NCI-H2081 treated with DMSO at 0.1 percent for 48 hours (cell line): ENCODE measurements around the gene RNF115.
"Not testable (repeated sequence)": the region's sequence is repeated elsewhere in the genome, so short reads cannot be mapped to it uniquely, and the experiment has no call there.

Experiments
- DNase-seq: peaks from one replicate; lab custom pipeline; 2025; lab: John Stamatoyannopoulos, UW

The RNF115 gene

DNA sequence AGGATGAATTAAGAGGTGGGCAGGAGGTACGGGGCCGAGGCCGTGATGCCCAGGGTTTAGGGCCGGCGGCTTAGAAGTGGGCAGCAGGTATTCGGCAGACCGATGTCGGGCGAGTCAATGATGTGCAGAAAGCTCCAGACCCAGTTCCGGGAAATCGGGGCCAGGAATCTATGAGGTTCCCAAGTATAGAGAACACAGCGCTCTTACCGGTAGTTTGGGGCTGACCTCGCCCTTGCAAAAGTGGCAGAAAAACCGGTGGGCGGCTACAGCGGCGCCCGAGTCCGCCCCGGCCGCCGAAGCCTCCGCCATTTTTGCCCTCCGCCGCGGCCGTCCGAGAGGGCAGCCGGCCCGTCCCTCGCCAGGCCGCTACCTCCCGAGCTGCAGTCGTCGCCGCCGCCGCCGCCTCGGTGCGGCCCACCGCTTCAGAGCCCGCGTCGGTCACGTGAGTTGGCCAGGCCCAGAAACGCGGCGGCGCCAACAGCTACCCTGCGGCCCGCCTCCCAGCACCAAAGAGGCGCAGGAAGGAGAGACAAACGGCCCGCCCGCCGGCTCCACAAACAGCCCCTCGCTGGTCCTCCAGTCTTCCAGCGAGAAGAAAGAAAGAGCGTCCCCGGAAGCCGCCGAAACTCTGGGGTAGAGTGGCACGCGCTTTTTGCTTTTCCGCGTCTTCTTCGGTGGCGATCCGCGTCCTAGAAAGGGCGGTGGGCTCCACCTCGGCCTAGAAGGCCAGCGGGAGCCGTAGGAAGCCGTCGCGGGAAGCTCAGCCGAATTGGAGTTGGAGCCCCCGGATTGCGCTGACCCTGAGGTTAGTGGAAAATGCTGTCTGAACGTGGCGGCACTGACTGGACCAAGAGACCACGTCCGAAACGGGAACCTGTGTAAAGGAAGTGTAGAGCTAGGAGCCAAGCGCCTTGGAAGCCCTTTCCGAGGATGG is at the start of gene RNF115, which contains the start of gene POLR3C:
Gene RNF115 (minus strand): TSS at position 531 of the 934 bp plus-strand sequence. CDS start 222 bp downstream, at position 309.
Gene POLR3C (plus strand): TSS at position 636 of the 934 bp plus-strand sequence. CDS start 1,577 bp downstream, outside the sequence.
- DNase-seq, result peak; percentile 88

DNA sequence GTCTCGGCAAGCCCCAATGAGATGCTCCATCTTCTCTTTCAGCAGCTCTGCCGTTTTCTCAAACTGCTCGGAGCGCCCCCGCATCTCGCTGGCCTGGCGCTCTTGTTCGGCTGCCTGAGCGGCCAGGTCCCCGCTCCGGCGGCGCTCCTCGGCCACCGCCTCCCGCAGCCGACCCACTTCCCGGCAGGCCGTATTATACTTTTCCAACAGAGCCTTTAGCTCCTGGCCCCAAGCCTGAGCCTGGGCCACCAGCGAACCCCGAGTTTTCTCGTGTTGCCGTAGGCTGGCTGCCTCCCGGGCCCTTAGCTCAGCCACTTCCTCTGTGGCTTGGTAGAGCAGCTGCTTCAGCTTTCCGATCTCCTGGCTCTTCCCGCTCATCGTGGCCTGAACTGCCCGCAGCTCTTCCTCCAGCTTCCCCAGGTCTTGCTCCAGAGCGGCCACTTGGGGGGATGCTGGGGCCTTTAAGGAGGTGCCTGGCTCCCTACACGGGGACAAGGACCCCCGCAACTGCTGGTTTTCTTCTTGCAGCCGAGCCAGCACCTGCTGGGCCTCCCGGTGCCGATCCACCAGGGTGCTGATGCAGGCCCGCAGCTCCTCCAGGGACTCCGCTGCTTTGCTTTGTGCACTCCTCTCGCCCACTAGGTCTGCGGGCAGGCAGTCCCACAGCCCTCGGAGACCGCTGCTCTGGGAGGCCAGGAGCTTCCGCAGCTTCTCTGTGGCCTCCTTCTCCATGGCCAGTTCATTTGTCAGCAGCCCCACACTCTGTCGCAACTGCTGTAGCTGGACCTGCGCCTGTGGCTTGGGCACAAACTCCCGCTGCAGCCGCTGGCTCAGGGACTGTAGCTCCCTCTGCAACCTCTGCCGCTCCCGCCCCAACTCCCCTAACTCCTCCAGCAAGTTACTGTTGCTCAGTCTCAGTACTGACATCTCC is 48.4 kb upstream of the RNF115 start:
- DNase-seq, result no peak

DNA sequence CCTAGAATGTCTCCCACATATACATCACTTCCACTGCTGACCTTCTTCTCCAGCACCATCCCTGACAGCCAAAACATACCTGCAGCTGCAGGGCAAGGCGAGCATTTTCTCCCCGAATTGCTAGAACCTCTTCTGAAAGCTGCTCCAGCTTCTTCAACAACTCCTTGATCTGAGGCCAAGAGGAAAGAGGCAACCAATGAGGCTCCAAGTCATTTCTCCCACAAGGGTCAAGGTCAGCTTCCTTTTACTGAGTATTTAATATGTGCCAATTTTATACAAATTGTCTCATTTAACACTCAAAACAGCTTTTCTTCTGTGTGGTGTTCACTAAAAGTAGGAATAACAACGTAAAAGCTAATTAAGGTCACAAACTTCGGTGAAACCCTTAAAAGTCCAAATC is 44.3 kb upstream of the RNF115 start:
- no peak for DNase-seq

DNA sequence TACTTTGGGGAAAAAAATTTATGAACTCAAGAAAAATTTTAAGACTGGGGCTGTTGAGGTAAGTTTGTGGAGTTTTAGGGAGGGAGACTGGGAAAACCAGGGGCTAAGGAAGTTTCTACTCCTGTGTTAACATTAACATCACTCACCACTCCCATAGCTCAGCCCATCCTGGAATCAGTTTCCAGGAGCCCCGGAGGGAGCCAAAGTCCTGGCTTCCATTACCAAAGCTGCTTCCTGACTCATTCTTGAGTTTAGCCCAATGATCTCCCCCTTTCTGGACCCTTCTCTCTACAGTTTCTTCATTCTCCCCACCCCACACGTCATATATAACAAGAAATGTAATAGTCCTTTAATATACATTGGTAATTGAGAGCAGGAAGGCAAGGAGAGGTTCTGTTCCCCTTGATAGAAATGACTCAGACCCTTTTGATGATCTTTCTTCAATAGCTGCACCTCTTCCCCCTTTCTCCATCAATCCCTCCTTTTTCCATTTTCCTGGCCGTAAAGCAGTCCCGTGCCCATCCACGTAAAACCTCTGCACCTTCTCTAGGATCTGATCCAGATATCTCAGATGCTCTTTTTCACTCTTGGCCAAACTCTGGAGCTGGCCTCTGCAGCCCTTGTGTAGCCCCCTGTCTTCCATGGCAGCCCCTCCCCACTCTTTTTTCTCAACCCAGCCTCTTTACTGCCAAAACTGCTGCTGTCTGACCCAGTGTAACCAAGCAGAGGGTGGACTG is 39.6 kb upstream of the RNF115 start:
- DNase-seq, result no peak

DNA sequence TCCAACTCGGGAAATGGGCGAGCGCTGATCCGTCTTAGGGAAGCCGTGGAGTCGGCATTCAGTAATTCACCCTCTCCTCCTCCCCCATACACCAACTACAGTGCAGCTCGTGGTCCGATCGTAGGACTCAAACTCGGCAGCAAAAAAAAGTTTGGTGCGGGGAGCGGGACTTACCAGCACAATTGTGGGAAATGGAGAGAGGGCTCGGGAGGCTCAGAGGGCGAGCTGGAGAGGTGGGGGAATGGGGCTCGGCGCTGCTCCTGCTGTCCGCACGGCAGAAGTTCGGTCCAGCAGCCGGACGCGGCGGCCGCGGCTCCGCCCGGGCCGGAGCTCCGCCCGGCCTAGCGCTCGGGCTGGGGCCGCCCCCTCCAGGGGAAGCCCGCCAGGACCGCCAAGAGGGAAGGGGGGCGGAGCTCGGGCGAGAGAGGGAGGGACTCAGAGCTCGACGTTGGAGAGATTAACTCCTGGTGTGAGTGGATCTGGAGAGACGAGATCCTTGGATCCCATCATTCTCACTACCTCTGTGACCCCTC is 35.7 kb upstream of the RNF115 start:
- peak; percentile 49 for DNase-seq

DNA sequence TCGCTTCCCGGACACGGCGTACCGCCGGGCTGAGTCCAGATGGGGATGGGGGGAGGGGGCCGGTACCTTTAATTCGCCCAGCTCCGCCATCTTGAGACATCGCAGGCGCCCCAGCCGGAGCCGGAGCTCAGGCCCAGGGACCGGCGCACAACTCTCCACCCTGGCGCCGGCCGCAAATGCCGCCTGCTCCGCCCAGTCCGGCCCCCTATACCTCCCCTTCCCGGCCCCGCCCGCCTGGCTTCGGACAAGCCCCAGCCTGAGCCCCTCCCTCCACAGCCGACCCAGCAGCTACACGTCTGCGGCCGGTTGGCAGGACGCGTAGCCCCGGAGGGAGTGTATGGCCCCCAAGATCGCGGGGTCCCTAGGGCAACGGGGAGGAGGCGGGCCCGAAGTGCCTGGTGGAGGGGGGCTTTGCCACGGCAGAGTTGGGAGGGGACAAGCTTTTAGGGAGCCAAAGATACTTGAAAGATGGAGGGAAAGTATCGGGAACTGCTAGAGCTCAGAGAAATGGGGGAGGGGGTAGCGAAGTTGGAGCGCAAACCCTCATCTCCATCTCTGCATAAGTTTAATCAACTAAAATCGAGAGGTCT is 35.1 kb upstream of the RNF115 start, which contains the start of gene PIAS3:
Gene PIAS3 (minus strand): TSS at position 181 of the 590 bp plus-strand sequence. CDS start 91 bp downstream, at position 90.
- DNase-seq, result peak; percentile 60

DNA sequence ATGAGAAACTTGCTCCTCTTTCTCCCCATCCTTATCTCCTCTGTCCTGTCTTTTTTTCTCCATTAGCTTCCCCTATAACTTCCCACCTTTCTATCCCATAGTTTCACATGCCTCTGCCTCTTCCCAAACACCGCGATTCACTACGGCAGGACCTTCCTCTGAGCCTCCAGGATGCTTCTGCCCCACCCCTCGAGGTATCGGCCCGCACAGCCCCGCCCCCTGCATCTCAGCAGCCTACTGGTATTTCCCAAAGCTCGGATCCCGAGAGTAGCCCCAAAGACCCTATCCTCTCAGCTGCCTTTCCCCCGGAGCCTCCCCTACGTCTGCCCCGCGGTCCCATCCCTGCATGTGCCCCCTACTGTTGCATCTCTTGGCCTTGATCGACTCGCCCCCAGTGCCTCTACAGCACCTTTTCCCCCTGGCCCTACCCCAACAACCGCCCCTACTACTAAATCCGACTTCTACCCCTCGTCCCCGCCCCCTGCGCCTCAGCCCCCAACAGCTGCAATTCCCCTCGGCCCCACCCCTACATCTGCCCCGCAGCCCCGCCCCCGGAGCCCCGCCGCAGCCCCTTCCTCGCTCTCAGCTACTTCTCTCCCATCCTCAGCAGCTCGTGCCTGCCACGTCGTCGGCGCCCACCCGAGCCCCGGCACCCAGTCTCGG is 34.5 kb upstream of the RNF115 start:
- no peak for DNase-seq

DNA sequence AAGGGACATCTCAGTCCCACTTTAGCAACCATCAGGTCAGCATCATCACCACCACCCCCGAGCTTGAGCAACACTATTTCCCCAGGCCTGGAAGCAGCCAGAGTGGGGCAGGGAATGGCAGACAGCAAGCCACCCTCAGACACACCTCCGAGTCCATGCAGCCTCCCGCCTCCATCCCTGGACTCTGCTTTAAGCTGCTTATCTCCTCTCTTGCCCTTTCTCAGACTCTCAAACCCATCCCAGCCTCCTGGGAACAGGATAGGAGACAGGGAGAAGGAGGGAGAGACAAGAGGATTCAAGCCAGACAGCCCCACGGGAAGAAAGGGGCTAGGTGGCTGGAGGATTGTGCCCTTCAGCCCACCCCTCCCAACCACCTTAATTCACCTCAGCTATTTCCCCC is 33.3 kb upstream of the RNF115 start:
- no peak for DNase-seq

DNA sequence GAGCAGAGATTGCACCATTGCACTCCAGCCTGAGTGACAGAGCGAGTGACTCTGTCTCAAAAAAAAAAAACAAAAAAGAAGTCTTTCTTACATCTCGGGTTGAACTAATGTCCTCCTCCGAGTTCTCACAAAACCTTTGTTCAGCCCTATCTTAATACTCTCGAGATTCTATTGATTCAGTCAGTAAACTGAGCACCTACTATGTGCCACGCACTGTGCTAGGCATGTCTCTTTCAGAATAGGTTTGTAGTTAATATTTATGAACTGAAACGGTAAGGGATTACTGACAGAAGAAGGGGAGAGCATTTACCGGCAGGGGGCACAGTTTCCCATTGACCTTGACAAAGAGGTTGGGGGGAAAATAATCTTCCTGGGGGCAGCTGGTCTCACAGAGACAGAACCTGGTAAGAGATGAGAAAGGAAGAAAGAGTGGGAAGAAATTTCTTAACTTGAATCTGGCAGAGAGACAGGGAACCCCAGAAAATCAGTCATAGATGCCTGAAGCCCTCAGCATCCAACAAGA is 31.6 kb upstream of the RNF115 start:
- DNase-seq, result no peak

DNA sequence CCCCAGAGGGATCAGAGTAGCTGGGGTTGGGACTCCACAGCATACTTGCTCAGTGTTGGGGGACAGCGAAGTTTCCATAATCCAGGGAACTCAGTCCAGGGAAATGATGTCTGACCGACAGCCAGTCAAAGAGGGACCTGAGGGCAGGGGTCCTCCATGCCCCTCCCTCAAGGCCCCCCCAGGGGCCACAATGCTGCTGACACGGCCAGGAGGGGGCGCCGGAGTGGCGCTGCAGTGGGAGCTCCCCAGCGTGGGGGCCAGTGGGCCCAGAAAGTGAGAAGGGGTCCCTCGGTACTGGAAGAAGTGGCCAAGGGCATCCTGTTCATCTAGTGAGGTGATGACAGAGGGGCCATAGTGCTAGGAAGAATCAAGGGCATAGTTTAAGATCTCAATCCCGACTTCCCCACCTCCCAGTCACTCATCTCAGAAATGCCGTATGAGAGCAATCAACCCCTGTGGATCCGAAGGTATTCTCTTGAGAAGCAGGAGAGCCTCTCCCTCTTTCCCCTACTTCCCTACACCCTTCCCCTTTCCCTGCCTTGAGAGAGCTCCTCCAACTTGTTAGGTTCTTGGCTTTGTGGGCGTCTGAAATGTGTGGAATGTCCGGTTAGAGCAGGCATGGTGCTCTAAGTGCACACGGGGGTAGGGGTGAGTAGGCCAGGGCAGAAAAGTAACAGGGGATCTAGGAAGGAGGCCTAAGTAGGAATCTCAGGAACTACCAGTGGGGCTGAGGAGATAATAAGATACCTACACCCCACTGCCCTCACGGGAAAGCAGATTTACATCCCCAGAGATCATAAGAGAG is 25.7 kb upstream of the RNF115 start:
- DNase-seq, result no peak

DNA sequence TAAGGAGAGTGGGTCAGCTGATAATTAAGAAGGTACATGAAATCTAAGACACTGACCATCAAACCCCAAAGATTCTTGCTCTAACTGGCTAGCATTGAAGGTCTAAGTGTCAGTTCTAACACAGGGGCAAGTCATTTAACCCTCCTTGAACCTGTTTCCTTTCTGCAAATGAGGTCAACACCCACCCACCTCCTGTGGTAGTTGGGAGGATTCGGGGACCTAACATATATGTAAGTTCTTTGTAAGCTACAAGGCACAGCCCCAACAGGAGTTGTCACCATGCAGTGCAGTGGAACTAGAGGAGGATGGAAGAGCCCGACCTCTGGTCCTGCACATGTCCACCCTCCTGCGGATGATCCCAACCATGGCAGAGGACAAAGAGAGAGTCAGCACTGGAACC is 23.9 kb upstream of the RNF115 start:
- no peak for DNase-seq

DNA sequence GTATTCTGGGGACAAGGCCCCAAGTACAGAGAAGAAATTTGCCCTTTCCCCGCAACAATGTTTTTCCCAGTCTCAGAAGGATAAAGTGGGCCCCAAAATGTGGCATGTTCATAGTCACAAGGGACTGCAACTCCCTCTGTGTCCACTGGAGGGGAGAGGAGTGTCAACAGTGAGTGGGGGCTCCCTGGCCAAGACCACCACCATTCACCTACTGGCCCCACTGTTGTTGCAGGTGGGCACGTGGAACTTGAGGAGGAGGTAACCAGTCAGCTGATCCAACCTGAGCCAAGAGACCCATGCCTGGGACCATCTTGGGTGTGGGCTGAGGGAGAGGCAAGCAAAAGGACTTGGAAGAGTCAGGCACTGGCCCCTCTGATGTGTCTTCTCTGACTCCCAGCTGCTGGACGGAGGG is 22.3 kb upstream of the RNF115 start:
- no peak for DNase-seq

DNA sequence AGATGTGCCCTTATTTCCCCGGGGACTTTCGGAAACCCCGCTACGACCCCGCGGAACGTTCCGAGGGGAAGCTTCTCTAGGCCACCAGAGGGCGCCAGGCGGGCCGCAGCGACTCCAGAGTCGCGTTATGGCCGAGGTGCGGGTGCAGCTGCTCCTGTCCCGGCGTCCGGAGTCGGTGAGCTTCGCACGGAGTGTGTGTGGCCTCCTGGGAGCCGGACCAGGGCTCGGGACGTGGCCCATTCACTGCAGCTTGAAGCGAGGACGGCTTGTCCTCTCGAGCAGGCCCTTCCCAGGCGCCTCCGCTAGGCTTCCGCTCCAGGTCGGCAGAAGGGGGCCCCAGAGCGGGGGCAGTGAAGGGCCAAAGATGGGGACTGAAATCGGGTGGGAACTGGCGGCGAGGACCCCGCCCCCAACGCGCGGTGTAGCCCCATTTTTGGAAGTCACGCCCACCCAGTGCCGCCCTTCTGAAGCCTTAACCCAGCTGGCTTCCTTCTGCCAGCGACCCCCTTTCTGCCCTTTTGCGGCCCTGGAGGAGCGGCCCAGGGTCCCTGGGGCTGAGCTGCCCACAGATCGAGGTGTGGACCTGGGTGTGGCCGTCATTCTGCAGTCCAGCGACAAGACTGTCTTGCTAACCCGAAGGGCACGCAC is 21.7 kb upstream of the RNF115 start, which contains the start of gene NUDT17:
Gene NUDT17 (plus strand): TSS at position 117 of the 648 bp plus-strand sequence. CDS start 11 bp downstream, at position 128.
- peak; percentile 61 for DNase-seq

DNA sequence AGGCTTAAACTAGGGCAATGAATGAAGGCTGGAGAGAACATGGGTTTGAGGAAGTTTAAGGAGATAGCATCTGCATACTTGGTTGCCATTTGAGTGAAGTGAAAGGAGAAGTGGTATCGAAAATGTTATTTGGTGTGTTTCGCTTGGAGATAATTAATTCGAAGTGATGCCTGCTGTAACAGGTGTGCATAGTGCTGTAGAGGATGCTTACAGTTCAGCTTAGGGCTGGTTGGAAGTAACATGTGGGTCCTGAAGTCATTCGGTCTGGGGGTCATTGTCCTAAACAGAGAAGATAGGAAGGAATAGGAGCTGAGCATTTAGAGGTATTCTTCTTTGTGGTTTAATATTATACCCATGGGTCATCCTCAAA is 21.2 kb upstream of the RNF115 start:
- no peak for DNase-seq

DNA sequence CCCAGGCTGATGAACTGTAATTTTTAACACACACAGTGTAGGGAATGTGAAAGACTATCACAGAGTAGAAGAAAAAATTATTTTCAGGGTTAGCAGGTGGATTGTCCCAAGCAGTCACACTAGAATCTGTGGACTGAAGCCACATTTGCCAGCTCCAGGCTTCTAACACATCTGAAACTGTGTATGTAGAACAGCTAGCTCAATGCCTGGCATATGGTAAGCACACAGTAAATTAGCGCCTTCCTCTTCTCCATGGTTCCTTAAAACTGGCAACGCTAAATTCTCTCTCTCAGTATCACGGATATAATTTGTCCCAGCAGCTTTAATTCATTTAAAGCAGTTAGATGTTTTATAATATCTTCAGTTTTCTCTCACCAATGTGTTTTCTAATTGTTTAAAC is 19.1 kb upstream of the RNF115 start:
- no peak for DNase-seq

DNA sequence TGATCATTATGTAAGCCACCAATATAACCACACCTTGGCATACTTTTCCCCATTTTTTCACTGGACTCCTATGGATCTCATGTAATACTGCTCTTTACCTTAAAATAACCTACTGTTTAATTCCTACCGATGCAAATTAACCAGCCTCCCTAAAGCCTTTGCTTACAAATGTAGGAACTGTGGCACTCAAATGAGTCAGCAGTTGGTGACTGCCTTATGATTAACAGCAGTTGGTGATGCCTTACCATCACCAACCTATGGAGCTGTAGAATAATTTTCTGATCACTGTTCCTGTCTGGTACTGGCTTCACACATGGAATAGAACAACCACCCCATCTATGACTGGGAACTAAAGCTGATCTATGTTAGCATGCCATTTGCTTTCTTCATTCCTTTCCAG is 13.8 kb upstream of the RNF115 start:
- no peak for DNase-seq

DNA sequence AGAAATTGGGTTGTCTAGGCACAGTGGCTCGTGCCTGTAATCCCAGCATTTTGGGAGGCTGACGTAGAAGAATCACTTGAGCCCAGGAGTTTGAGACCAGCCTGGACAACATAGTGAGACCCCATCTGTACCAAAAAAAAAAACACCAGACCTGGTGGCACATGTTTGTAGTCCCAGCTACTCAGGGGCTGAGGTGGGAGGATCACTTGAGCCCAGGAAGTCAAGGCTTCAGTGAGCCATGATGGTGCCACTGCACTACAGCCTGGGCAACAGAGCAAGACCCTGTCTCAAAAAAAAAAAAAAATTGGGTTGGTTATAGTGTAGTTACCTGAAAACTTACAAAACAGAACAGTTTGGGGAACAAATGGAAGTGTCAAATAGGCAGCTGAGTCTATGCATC is 6.9 kb upstream of the RNF115 start:
- DNase-seq, result not testable (repeated sequence)

DNA sequence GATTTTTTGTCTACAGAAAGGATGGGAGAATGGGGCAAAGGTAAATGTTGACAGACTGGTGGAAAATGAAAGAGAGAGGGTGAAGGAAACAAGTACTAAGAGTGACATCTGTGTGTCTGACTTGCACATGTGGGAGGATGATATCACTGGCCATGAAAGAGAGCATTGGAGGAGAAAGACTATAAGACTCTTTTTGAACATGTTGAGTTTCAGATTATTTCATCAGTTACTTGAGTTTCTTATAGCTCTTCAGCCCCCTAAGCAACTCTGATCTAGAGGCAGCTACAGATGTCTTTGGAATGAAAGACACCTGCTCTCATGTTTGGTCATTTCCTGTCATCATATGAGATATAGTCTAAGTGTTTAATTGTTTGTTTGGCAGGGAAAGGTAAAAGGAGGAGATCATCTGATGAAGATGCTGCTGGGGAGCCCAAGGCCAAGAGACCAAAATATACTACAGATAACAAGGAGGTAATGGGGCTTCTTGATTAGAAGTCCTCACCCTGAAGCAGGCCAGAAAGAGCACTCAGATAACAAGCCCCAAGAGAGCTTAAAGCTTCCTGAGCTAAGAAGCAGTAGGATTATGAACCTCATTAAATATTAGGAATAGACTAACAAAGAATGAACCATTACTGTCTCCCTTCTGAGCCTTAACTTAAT is 4.6 kb upstream of the RNF115 start:
- no peak for DNase-seq
